Endothelial cell of umbilical vein (primary cell): Measurements from ENCODE around the gene RBM6. TPM values are rescaled to one million over a fixed set of nuclear protein-coding genes. Genes with fewer than 3 reads are reported as not detected.
"Not testable (repeated sequence)": the region's sequence is repeated elsewhere in the genome, so short reads cannot be mapped to it uniquely, and the experiment has no call there.

Experiments
- BruUV-seq: library from RNA; stranded (reverse); fragments of 400-500 nt; replicated peaks from 2 replicates; lab custom pipeline; 2021; lab: Mats Ljungman, UMichigan
- CTCF ChIA-PET: fragments of 300-600, 350-600 bp; sonication (Branson Sonifier 250); formaldehyde crosslinking; loops from one replicate; lab custom pipeline; 2021; ENCODE audit warnings: antibody characterized with exemption, inconsistent platforms; lab: Charles Lee
- POLR2A ChIA-PET: fragments of 300-600, 350-600 bp; sonication (Branson Sonifier 250); formaldehyde crosslinking; loops from one replicate; lab custom pipeline; 2021; ENCODE audit warnings: antibody characterized with exemption, inconsistent platforms; lab: Charles Lee
- DNase-seq: peaks from one replicate; pipeline ENCODE4 v3.0.0-alpha.2; 2011; ENCODE audit warnings: low read depth, low spot score
- FAIRE-seq: peaks from 2 replicates; lab custom pipeline; 2011; peaks lifted over from hg19 to GRCh38; lab: Jason Lieb, UNC
- H2AFZ ChIP-seq: 2 replicates; pipeline ENCODE4 v1.6.0; 2012; ENCODE audit warnings: low read depth, low read length, control low read depth, inconsistent platforms
- H3K27ac ChIP-seq: 2 replicates; pipeline ENCODE4 v1.5.1; 2011; ENCODE audit warnings: low read depth, mild to moderate bottlenecking, control low read depth, low read length, moderate library complexity; ENCODE audit not compliant: insufficient read depth
- H3K27me3 ChIP-seq, 2 experiments: 2 replicates each; pipeline versions ENCODE4 v1.6.0 to v1.6.1; 2011; ENCODE audit warnings: low read length in 2 of 2, mixed read lengths in 1 of 2; ENCODE audit not compliant: control insufficient read depth in 2 of 2, insufficient read depth in 2 of 2
- H3K36me3 ChIP-seq, 2 experiments: 2 replicates in 1 of 2; 3 replicates in 1 of 2; pipeline ENCODE4 v1.5.1; 2011; ENCODE audit warnings: low read length in 2 of 2, mild to moderate bottlenecking in 1 of 2, moderate library complexity in 1 of 2; ENCODE audit not compliant: control insufficient read depth in 2 of 2, insufficient read depth in 2 of 2; ENCODE audit errors: extremely low read depth in 1 of 2
- H3K4me1 ChIP-seq: 3 replicates; pipeline ENCODE4 v1.5.1; 2011; ENCODE audit warnings: mild to moderate bottlenecking, low read length; ENCODE audit not compliant: control insufficient read depth, insufficient read depth; ENCODE audit errors: extremely low read depth
- H3K4me2 ChIP-seq: 2 replicates; pipeline ENCODE4 v1.6.1; 2011; ENCODE audit warnings: low read length, control low read depth, mixed read lengths; ENCODE audit not compliant: insufficient read depth
- H3K4me3 ChIP-seq, 3 experiments: fragments of 200-600 bp in 1 of 3; sonication (generic), shearing (Covaris generic) in 1 of 3; replicated peaks in 1 of 3; 2 replicates each; pipeline ENCODE4 v1.5.1; 2011 to 2016; ENCODE audit warnings: control low read depth in 3 of 3, low read length in 3 of 3, mild to moderate bottlenecking in 2 of 3, inconsistent platforms in 1 of 3, low read depth in 1 of 3, moderate library complexity in 1 of 3; ENCODE audit not compliant: insufficient read depth in 1 of 3
- H3K79me2 ChIP-seq: 2 replicates; pipeline ENCODE4 v1.6.0; 2012; ENCODE audit warnings: low read length, inconsistent platforms; ENCODE audit not compliant: control insufficient read depth, insufficient read depth
- H3K9ac ChIP-seq: replicated peaks from 2 replicates; pipeline ENCODE3; 2011; ENCODE audit warnings: low read length, control low read depth; ENCODE audit not compliant: insufficient read depth; ENCODE audit errors: extremely low read depth
- H3K9me1 ChIP-seq: replicated peaks from 3 replicates; pipeline ENCODE4 v1.6.0; 2011; ENCODE audit warnings: mild to moderate bottlenecking, low read length; ENCODE audit not compliant: control insufficient read depth, insufficient read depth; ENCODE audit errors: extremely low read depth
- H3K9me3 ChIP-seq: replicated peaks from 2 replicates; pipeline ENCODE4 v1.5.1; 2012; ENCODE audit warnings: low read length, inconsistent platforms; ENCODE audit not compliant: control insufficient read depth, insufficient read depth
- H4K20me1 ChIP-seq: replicated peaks from 2 replicates; pipeline ENCODE3; 2011; ENCODE audit warnings: mild to moderate bottlenecking, low read length; ENCODE audit not compliant: control insufficient read depth, insufficient read depth; ENCODE audit errors: extremely low read depth
- EZH2 ChIP-seq: IDR thresholded peaks from 2 replicates; pipeline ENCODE4 v1.6.1; 2012; ENCODE audit warnings: borderline replicate concordance, low read depth, mild to moderate bottlenecking, moderate library complexity, low read length, inconsistent platforms; ENCODE audit not compliant: severe bottlenecking
- FOS ChIP-seq: IDR thresholded peaks from 2 replicates; pipeline ENCODE4 v1.6.1; 2011; ENCODE audit warnings: mild to moderate bottlenecking, low read length, moderate library complexity, borderline replicate concordance; ENCODE audit not compliant: insufficient read depth
- GATA2 ChIP-seq: IDR thresholded peaks from 2 replicates; pipeline ENCODE4 v1.7.0; 2011; ENCODE audit warnings: low read depth, mild to moderate bottlenecking, moderate library complexity, mixed read lengths, low read length; ENCODE audit not compliant: insufficient read length, insufficient read depth
- JUN ChIP-seq: IDR thresholded peaks from 2 replicates; pipeline ENCODE4 v1.6.1; 2011; ENCODE audit warnings: borderline replicate concordance, low read depth; ENCODE audit not compliant: insufficient read length, insufficient read depth
- MYC ChIP-seq: IDR thresholded peaks from one replicate; pipeline ENCODE4 v1.6.1; 2011; ENCODE audit warnings: mild to moderate bottlenecking, low read depth, low read length
- POLR2A ChIP-seq: IDR thresholded peaks from 2 replicates; pipeline ENCODE4 v1.6.1; 2012; ENCODE audit warnings: low read depth, mild to moderate bottlenecking, control low read depth, low read length
- POLR2AphosphoS5 ChIP-seq: IDR thresholded peaks from 2 replicates; pipeline ENCODE4 v1.6.1; 2012; ENCODE audit warnings: low read depth, mild to moderate bottlenecking, control low read depth, low read length, moderate library complexity; ENCODE audit not compliant: insufficient read depth
- dilution Hi-C: fragments of 300-500 bp; cut with MboI; formaldehyde crosslinking; loops from one replicate; pipeline ENCODE4 v1.15.0; 2019; ENCODE audit warnings: low sequenced_read_pairs; ENCODE audit not compliant: extremely low pct_ligation_motif_present
- intact Hi-C: fragments of 100-400 bp; cut with micrococcal nuclease; formaldehyde crosslinking; loops from one replicate; pipeline ENCODE4 v1.10.0; 2022
- polyA plus RNA-seq, 4 experiments: library from polyadenylated mRNA; depleted of rRNA in 3 of 4; stranded (reverse) in 3 of 4; unstranded in 1 of 4; fragments of >200 nt; gene quantifications; 2 replicates each; pipeline versions ENCODE4 v1.2.1 to v1.2.3, GENCODE V29; 2011 to 2012; ENCODE audit warnings: missing spikeins in 1 of 4
- total RNA-seq: library from RNA; stranded (reverse); gene quantifications from 2 replicates; pipeline ENCODE4 v1.2.3, GENCODE V29; 2021
- TF ChIP-seq, protein P1 (sequence below), 2 donors: IDR thresholded peaks; 1 replicate in 1 of 2; 2 replicates in 1 of 2; pipeline ENCODE4 v1.5.1; 2011; ENCODE audit warnings: low read length in 2 of 2, mild to moderate bottlenecking in 2 of 2, moderate library complexity in 2 of 2, control low read depth in 1 of 2, inconsistent platforms in 1 of 2, low read depth in 1 of 2; ENCODE audit not compliant: insufficient read depth in 1 of 2; ENCODE audit errors: extremely low read depth in 1 of 2
- TF ChIP-seq, protein P2 (sequence below): IDR thresholded peaks from 2 replicates; pipeline ENCODE4 v1.6.1; 2011; ENCODE audit not compliant: insufficient read depth, insufficient read length

RBM6 gene
- total and polyA plus RNA-seq, 2 donors (not counting 3 experiments of a cell fraction or from before 2014, with no cell fraction given), result 30.4 to 94.5 TPM

DNA sequence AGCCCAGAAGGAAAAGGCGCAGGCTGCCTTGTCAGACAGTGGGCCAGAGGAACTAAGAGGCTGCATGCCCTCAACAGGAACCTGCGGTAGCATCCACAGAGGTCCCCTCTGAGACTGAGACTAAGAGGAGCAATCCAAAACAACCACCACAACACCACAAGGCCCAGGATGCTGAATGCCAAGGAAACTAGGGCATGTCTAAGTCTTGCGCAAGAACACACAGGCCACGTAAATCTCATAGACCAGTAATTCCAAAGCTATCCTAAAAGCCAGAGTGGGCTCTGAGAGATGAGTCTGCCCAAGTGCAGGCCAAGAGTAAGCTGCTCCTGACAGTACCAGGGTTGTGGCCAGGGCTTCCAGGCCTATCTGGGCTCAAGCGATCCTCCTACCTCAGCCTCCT is 23.3 kb upstream of the RBM6 start:
- FAIRE-seq (no peak), DNase-seq (no peak)
- dilution Hi-C loops, result no loop called here
- intact Hi-C loops, result no loop called here
- Histone ChIP-seq H3K27me3 (no peaks in the 10 kb centered on the region), H3K79me2 (no peaks in the 10 kb centered on the region), H3K4me2 (no peak overlapping the region), H3K9me3 (no peaks in the 10 kb centered on the region), H3K27ac (no peak overlapping the region), H2AFZ (no peak overlapping the region), H3K9ac (no peak overlapping the region), H3K4me1 (no peaks in the 10 kb centered on the region), H3K4me3 (no peak overlapping the region), H3K9me1 (no peaks in the 10 kb centered on the region), H3K36me3 (peaks cover 0 to 2% of the 10 kb centered on the region in 2 experiments), H4K20me1 (no peaks in the 10 kb centered on the region)
- ChIA-PET POLR2A (no interaction called here), CTCF (no interaction called here)
- no peak for TF ChIP-seq POLR2AphosphoS5
- TF ChIP-seq MYC, result no peak
- no peak for TF ChIP-seq GATA2
- TF ChIP-seq, protein P1, sequence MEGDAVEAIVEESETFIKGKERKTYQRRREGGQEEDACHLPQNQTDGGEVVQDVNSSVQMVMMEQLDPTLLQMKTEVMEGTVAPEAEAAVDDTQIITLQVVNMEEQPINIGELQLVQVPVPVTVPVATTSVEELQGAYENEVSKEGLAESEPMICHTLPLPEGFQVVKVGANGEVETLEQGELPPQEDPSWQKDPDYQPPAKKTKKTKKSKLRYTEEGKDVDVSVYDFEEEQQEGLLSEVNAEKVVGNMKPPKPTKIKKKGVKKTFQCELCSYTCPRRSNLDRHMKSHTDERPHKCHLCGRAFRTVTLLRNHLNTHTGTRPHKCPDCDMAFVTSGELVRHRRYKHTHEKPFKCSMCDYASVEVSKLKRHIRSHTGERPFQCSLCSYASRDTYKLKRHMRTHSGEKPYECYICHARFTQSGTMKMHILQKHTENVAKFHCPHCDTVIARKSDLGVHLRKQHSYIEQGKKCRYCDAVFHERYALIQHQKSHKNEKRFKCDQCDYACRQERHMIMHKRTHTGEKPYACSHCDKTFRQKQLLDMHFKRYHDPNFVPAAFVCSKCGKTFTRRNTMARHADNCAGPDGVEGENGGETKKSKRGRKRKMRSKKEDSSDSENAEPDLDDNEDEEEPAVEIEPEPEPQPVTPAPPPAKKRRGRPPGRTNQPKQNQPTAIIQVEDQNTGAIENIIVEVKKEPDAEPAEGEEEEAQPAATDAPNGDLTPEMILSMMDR (IDR thresholded peaks at IDR 0.05; ENCODE audit: extremely low read depth in 1 of 2, insufficient read depth in 1 of 2, low read depth in 1 of 2, low read length in 2 of 2), result no peak
- TF ChIP-seq FOS, result no peak
- TF ChIP-seq, protein P2, sequence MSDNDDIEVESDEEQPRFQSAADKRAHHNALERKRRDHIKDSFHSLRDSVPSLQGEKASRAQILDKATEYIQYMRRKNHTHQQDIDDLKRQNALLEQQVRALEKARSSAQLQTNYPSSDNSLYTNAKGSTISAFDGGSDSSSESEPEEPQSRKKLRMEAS, result no peak
- TF ChIP-seq JUN, result no peak
- no peak for TF ChIP-seq POLR2A
- no peak for TF ChIP-seq EZH2
- no TSS peak for BruUV-seq

DNA sequence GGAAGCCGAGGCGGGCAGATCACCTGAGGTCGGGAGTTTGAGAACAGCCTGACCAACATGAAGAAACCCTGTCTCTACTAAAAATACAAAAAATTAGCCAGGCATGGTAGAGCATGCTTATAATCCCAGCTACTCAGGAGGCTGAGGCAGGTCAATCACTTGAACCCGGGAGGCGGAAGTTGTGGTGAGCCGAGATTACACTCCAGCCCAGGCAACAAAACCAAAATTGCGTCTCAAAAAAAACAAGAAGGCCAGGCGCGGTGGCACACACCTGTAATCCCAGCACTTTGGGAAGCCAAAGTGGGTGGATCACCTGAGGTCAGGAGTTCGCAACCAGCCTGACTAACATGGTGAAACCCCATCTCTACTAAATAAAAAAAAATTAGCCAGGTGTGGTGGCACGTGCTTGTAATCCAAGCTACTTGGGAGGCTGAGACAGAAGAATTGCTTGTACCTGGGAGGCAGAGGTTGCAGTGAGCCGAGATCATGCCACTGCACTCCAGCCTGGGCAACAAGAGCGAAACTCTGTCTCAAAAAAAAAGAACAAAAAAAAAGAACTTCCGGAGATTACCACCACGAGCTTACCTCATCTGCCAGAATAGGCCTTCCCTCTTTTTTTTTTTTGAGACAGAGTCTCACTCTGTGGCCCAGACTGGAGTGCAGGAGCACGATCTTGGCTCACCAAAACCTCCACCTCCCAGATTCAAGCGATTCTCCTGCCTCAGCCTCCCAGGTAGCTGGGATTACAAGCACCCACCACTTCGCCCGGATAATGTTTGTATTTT is 22.0 kb upstream of the RBM6 start:
- CTCF ChIA-PET, result interaction anchor here (1.1 to 1.2 kb wide), 2 partner anchors 10 to 22 kb away, joined by 3 read pairs; partner anchors contain the start of gene RBM6
- dilution Hi-C loops, result not testable (repeated sequence)

More for the DNA sequence above, 22.0 kb upstream of the RBM6 start:
- H4K20me1 ChIP-seq, POLR2A ChIA-PET, H3K79me2 ChIP-seq, intact Hi-C loops, H2AFZ ChIP-seq, H3K4me2 ChIP-seq, H3K4me3 ChIP-seq, H3K27me3 ChIP-seq, H3K9me3 ChIP-seq, FAIRE-seq, DNase-seq, H3K27ac ChIP-seq, H3K9ac ChIP-seq, H3K4me1 ChIP-seq, H3K9me1 ChIP-seq, H3K36me3 ChIP-seq, BruUV-seq: not testable (repeated sequence)
